Liver (tissue), 9 donors: Measurements from ENCODE around the gene INTS2. TPM values are rescaled to one million over a fixed set of nuclear protein-coding genes. Genes with fewer than 3 reads are reported as not detected.

Experiments used
- DNase-seq: peaks from one replicate; pipeline ENCODE4 v3.0.0-alpha.2; 2017; ENCODE audit warnings: low spot score
- H3K27ac ChIP-seq, 2 donors: one replicate each; pipeline ENCODE4 v1.7.0; 2013; ENCODE audit warnings: inconsistent platforms in 2 of 2, low read length in 2 of 2, control low read depth in 1 of 2, low read depth in 1 of 2, mild to moderate bottlenecking in 1 of 2
- H3K27me3 ChIP-seq, 4 donors: one replicate each; pipeline versions ENCODE4 v1.6.1 to v1.7.0; 2013; ENCODE audit warnings: low read length in 3 of 4, inconsistent platforms in 1 of 4, mild to moderate bottlenecking in 1 of 4, moderate library complexity in 1 of 4; ENCODE audit not compliant: control insufficient read depth in 4 of 4, insufficient read depth in 4 of 4
- H3K36me3 ChIP-seq, 4 donors: one replicate each; pipeline versions ENCODE4 v1.6.1 to v1.7.0; 2013; ENCODE audit warnings: low read length in 3 of 4, mild to moderate bottlenecking in 3 of 4, low read depth in 1 of 4, moderate library complexity in 1 of 4; ENCODE audit not compliant: control insufficient read depth in 4 of 4, insufficient read depth in 3 of 4
- H3K4me1 ChIP-seq, 4 donors: one replicate each; pipeline versions ENCODE4 v1.6.1 to v1.7.0; 2013; ENCODE audit warnings: low read length in 3 of 4, mild to moderate bottlenecking in 3 of 4, moderate library complexity in 1 of 4; ENCODE audit not compliant: control insufficient read depth in 4 of 4, insufficient read depth in 4 of 4
- H3K4me3 ChIP-seq, 3 donors: one replicate each; pipeline versions ENCODE4 v1.6.1 to v1.7.0; 2013; ENCODE audit warnings: low read length in 3 of 3, control low read depth in 1 of 3, low read depth in 1 of 3, mild to moderate bottlenecking in 1 of 3
- H3K9ac ChIP-seq, 2 donors: one replicate each; pipeline ENCODE4 v1.7.0; 2013; ENCODE audit warnings: low read length in 2 of 2, mild to moderate bottlenecking in 2 of 2, moderate library complexity in 2 of 2, control low read depth in 1 of 2, low read depth in 1 of 2
- H3K9me3 ChIP-seq, 4 donors: one replicate each; pipeline versions ENCODE4 v1.6.1 to v1.7.0; 2013; ENCODE audit warnings: low read length in 3 of 4; ENCODE audit not compliant: control insufficient read depth in 4 of 4
- ATF3 ChIP-seq: IDR thresholded peaks from 2 replicates; pipeline ENCODE4 v1.6.1; 2016; ENCODE audit warnings: antibody characterized with exemption
- CTCF ChIP-seq: fragments of 150-350 bp; IDR thresholded peaks from 2 replicates; pipeline ENCODE4 v1.5.1; 2017; ENCODE audit warnings: improper control_type of control experiment, low read depth, low read length; ENCODE audit not compliant: missing input control
- EGR1 ChIP-seq, 2 donors: IDR thresholded peaks; 2 replicates each; pipeline ENCODE4 v1.6.1; 2016 to 2018; ENCODE audit warnings: antibody characterized with exemption in 2 of 2, low read depth in 2 of 2
- FOXA1 ChIP-seq: IDR thresholded peaks from 2 replicates; pipeline ENCODE4 v1.6.1; 2016; ENCODE audit warnings: antibody characterized with exemption
- FOXA2 ChIP-seq: IDR thresholded peaks from 2 replicates; pipeline ENCODE4 v1.6.1; 2016; ENCODE audit warnings: antibody characterized with exemption
- GABPA ChIP-seq, 2 donors: IDR thresholded peaks in 1 of 2; conservative IDR thresholded peaks in 1 of 2; 2 replicates each; pipeline ENCODE4 v1.6.1; 2016; ENCODE audit warnings: antibody characterized with exemption in 2 of 2, mild to moderate bottlenecking in 1 of 2, moderate library complexity in 1 of 2
- HNF4A ChIP-seq, 2 donors: conservative IDR thresholded peaks; 2 replicates each; pipeline ENCODE4 v1.6.1; 2016; ENCODE audit warnings: antibody characterized with exemption in 2 of 2, mild to moderate bottlenecking in 2 of 2
- HNF4G ChIP-seq: IDR thresholded peaks from 2 replicates; pipeline ENCODE4 v1.6.1; 2016; ENCODE audit warnings: antibody characterized with exemption
- JUND ChIP-seq, 2 donors: IDR thresholded peaks; 2 replicates each; pipeline ENCODE4 v1.6.1; 2016; ENCODE audit warnings: antibody characterized with exemption in 2 of 2
- MAX ChIP-seq: IDR thresholded peaks from 2 replicates; pipeline ENCODE4 v1.6.1; 2016; ENCODE audit warnings: antibody characterized with exemption
- NR2F2 ChIP-seq: IDR thresholded peaks from 2 replicates; pipeline ENCODE4 v1.6.1; 2016; ENCODE audit warnings: antibody characterized with exemption
- RAD21 ChIP-seq, 2 donors: IDR thresholded peaks; 2 replicates each; pipeline ENCODE4 v1.6.1; 2016; ENCODE audit warnings: antibody characterized with exemption in 2 of 2, mild to moderate bottlenecking in 2 of 2
- REST ChIP-seq: IDR thresholded peaks from 2 replicates; pipeline ENCODE4 v1.6.1; 2016; ENCODE audit warnings: antibody characterized with exemption, mild to moderate bottlenecking
- RXRA ChIP-seq, 2 donors: IDR thresholded peaks; 2 replicates each; pipeline ENCODE4 v1.6.1; 2017 to 2018; ENCODE audit warnings: antibody characterized with exemption in 2 of 2, mild to moderate bottlenecking in 1 of 2
- SP1 ChIP-seq: IDR thresholded peaks from 2 replicates; pipeline ENCODE4 v1.6.1; 2018; ENCODE audit warnings: antibody characterized with exemption, mild to moderate bottlenecking
- TAF1 ChIP-seq: conservative IDR thresholded peaks from 2 replicates; pipeline ENCODE4 v1.6.1; 2016; ENCODE audit warnings: antibody characterized with exemption, mild to moderate bottlenecking
- YY1 ChIP-seq: IDR thresholded peaks from 2 replicates; pipeline ENCODE4 v1.6.1; 2016; ENCODE audit warnings: antibody characterized with exemption, mild to moderate bottlenecking
- ZBTB33 ChIP-seq: IDR thresholded peaks from 2 replicates; pipeline ENCODE4 v1.6.1; 2016; ENCODE audit warnings: antibody characterized with exemption
- WGBS: extraction: QIAGEN DNeasy Blood & Tissue Kit; methylation state at CpG from one replicate; pipeline ENCODE4 v1.1.7; 2013; 5-methylcytosine and 5-hydroxymethylcytosine counted together
- polyA plus RNA-seq, 2 donors: library from polyadenylated mRNA; stranded (reverse) in 1 of 2; unstranded in 1 of 2; fragments of 200-250 nt in 1 of 2; fragments of >200 nt in 1 of 2; fragmentation: Nextera tagmentation in 1 of 2; extraction: Ambion mirVana in 1 of 2; gene quantifications; one replicate each; pipeline versions ENCODE4 v1.2.1 to v1.2.3, GENCODE V29; 2013 to 2015
- total RNA-seq, 2 donors: library from RNA; depleted of rRNA; stranded (reverse); fragments of >200 nt; gene quantifications; one replicate each; pipeline ENCODE4 v1.2.3, GENCODE V29; 2014
- donor health status: healthy.
- donor health status: healthy.
- donor health status: healthy.
- donor health status: healthy.
- donor health status: healthy.

INTS2 gene
- total and polyA plus RNA-seq, 4 donors = 1.1 to 9.9 (median 5.7) TPM

- Histone ChIP-seq H3K27ac (no peak overlapping the region), H3K36me3 (peaks cover 0 to 27% (median 12%) of the 10 kb centered on the region in 4 donors), H3K9ac (no peak overlapping the region), H3K4me1 (peaks cover 0 to 1% (median 0%) of the 10 kb centered on the region in 4 donors), H3K4me3 (no peak overlapping the region), H3K27me3 (no peaks in the 10 kb centered on the region), H3K9me3 (no peaks in the 10 kb centered on the region)
- no peak for TF ChIP-seq ZBTB33
- TF ChIP-seq YY1 = no peak
- no peak for TF ChIP-seq FOXA1
- no peak for TF ChIP-seq RXRA (IDR thresholded peaks at IDR 0.05)
- no peak for TF ChIP-seq TAF1
- no peak for TF ChIP-seq MAX
- TF ChIP-seq GABPA (IDR thresholded peaks at IDR 0.05 in 1 of 2, conservative IDR thresholded peaks at IDR 0.05 in 1 of 2) = no peak
- TF ChIP-seq RAD21 (IDR thresholded peaks at IDR 0.05) = no peak
- TF ChIP-seq REST = no peak
- no peak for TF ChIP-seq CTCF
- no peak for TF ChIP-seq ATF3
- no peak for TF ChIP-seq NR2F2
- TF ChIP-seq JUND (IDR thresholded peaks at IDR 0.05) = no peak
- no peak for TF ChIP-seq FOXA2
- TF ChIP-seq HNF4G = no peak
- no peak for TF ChIP-seq EGR1 (IDR thresholded peaks at IDR 0.05; ENCODE audit: low read depth in 2 of 2)
- TF ChIP-seq SP1 = no peak
- TF ChIP-seq HNF4A (conservative IDR thresholded peaks at IDR 0.05) = no peak
- WGBS = 99% methylated on average over 4 of the region's 4 CpGs
- no peak for DNase-seq
These were observed 47.1 kb downstream of the INTS2 start for GRCh38 chr17:61880589-61881102.
